ENCODE data around the gene DEPDC5. TPM values are rescaled to one million over a fixed set of nuclear protein-coding genes. Genes with fewer than 3 reads are reported as not detected.

Gene DEPDC5
- polyA plus RNA-seq, 4 donors, result 15.4 to 18.8 (median 16.1) TPM

DNA sequence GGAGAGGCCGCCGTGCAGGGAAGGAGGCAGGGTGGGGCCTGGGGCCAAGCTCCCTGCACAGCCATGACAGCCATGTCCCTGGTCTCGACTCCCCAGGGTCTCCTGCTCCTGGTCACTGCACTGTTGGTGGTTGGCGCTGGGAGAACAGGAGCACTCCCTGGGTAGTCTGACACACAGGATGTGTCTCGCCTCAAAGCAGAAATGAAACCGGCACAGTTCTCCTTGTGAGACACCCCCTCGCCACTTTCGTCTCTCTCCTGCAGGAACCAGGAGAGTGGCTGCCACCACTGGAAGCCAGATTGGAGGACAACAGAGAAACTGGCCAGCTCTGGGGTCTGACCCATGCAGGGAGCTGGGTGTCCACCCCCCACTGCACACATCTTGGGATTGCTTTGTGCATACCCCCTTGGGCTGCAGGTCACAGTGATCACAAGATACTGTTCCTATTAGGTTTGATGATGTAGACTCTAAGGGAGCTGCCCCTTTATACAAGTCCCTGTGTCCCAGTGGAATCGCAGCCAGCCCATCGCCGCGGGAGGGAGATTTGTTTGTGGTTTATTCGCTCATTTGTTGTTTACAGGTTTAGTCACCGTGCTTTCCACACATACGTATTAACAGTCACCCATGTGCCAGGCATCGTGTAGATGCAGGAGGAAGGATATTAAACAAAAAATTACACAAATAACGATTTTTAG is 163.6 kb downstream of the DEPDC5 start:
- DNase-seq (ENCODE audit: low read depth in 4 of 4, low spot score in 3 of 4), result no peak

- DNase-seq (ENCODE audit: low read depth in 4 of 4, low spot score in 3 of 4), result no peak
Observed at GRCh38 chr22:31919730-31920129, 165.9 kb downstream of the DEPDC5 start.

- DNase-seq (ENCODE audit: low read depth in 4 of 4, low spot score in 3 of 4), result no peak
Observed at GRCh38 chr22:31920306-31920705, 166.5 kb downstream of the DEPDC5 start.

DNA sequence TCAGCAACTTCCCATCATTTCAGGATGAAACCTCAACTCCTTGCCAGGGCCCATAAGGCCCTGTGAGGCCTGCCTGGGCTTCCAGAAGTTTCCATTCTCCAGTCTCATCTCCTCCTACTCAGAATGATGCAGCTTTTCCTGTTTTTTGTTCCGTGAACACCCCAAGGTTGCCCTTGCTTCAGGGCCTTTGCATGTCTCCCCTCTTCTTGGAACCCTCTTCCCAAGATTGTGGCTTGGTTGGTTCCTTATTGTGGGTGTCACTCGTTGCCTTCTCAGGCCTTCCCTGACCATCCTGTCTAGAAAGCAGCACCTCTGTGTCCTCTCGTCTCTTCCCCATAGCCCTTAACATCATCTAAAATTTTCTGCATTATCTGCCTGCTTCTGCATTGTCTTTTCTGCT is 167.3 kb downstream of the DEPDC5 start:
- DNase-seq (ENCODE audit: low read depth in 4 of 4, low spot score in 3 of 4), result no peak

GRCh38 chr22:31922534-31922933 is 168.7 kb downstream of the DEPDC5 start:
- no peak for DNase-seq (ENCODE audit: low read depth in 4 of 4, low spot score in 3 of 4)

DNA sequence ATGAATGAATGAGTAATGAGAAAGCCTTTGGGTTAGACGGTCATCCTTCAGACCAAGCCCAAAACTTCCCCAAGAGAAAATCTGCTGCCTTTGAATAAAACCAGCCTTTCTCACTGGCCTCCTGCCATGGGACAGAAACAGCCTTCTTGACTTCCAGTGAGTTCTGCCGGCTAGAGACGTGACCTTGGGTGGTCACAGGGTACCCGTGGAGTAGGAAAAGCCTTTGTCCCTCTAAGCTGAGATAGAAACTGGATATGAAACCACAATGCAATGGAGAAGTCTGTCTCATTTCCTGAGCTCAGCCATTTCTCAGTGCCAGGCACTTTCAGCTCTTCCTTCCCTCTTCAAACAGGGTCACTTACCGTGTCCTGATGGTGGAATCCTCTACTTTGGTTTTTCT is 169.3 kb downstream of the DEPDC5 start:
- no peak for DNase-seq (ENCODE audit: low read depth in 4 of 4, low spot score in 3 of 4)

GRCh38 chr22:31923747-31924146 is 169.9 kb downstream of the DEPDC5 start:
- DNase-seq (ENCODE audit: low read depth in 4 of 4, low spot score in 3 of 4), result no peak

DNA sequence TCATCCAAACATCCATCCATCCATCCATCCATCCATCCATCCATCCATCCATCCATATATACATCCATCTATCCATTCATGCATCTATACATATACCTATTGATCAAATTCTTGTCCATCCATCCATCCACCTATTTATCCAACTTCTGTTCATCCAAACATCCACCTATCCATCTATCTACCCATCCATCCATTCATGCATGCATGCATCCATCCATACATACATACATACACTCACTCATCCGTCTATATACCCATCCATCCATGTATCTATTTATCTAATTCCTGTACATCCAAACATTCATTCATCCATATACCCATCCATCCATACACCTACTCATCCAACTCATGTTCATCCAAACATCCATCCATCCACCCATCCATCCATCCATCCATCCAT is 171.2 kb downstream of the DEPDC5 start:
- DNase-seq (ENCODE audit: low read depth in 4 of 4, low spot score in 3 of 4), result no peak

DNA sequence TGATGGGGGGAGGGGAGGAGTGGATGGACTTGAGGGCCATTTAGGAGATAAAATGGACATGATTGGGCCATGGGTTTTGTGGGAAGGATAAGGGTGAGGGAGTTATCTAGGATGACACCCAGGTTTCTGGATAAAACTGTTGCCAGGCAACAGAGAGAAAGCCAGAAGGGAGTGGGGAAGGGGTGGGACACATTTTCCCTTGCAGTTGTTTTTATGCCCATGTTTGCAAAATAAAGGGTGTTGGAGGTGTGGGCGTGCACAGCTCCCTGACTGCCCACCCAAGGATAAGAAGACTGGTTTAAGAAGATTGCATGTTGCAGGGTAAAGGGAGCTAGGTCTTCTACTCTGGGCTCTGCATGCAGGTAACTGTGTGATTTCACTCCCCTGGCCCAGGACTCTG is 172.2 kb downstream of the DEPDC5 start:
- no peak for DNase-seq (ENCODE audit: low read depth in 4 of 4, low spot score in 3 of 4)

GRCh38 chr22:31926969-31927368 is 173.2 kb downstream of the DEPDC5 start:
- no peak for DNase-seq (ENCODE audit: low read depth in 4 of 4, low spot score in 3 of 4)

GRCh38 chr22:31927562-31927961 is 173.7 kb downstream of the DEPDC5 start:
- no peak for DNase-seq (ENCODE audit: low read depth in 4 of 4, low spot score in 3 of 4)

DNA sequence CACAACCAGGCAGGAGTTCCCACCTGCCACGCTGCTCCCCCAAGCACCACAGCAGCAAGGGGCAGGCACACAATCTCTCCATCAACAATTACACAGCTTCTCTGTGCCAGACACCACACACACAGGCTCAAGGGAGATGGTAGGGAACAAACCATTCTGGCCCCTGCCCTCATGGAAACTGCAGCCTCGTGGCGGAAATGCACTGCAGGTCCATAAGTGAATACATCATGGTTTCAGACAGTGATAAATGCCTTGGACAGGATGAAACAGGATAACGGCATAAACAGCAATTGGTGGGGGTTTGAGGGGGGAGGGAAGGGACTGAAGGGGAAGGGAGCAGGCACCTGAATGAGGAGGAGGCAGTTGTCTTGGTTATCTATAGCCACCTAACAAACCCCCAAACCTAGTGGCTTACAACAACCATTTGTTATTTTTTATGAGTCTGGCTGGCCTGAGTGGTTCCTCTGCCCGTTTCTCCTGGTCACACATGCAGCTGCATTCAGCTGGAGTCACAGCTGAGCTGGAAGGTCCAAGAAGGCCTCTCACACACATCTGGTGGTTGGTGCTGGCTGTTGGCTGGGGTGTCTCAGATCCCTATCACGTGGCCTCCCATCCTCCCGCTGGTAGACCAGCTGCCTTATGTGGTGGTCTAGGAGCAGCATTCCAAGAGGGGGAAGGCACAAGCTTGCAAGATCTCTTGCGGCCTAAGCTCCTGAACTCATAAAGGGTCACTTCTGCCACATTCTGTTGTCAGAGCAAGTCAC is 175.5 kb downstream of the DEPDC5 start:
- DNase-seq (ENCODE audit: low read depth in 4 of 4, low spot score in 3 of 4), result no peak

DNA sequence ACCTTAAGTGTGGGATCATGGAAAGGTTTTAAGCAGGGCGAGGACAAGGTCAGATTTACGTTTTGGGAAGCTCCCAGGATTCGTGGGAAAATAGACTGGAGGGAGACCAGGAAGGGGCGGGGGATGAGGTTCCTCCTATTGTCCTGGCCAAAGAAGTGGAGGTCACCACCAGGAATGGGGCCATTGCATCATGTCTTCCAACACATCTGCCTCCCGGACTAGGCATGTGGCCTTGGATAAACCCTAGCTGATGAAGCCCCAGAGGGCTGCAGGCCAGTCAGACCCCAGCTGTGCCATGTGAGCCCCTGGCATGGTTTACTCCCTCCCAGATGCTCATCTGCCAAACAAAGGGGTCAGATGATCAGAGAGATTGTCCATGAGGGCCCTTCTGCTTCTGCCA is 179.0 kb downstream of the DEPDC5 start:
- no peak for DNase-seq (ENCODE audit: low read depth in 4 of 4, low spot score in 3 of 4)

DNA sequence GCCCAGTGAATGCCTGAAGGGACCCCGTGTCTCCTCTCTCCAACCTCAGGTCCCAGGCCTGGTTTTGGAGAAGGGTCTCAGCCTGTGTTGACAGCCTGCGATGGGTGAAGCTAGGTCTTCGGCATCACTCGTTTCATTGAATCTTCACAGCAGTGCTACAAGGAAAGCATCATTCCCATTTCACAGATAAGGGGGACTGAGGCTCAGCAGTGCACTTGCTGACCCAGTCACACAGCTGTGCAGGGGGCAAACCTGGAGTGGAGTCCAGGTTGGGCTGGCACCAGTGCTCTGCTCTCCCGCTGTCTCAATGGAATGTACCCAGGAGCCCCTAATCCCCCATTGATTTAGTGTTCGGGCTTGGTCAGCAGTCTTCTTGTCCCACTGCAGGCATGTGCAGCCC is 179.6 kb downstream of the DEPDC5 start:
- no peak for DNase-seq (ENCODE audit: low read depth in 4 of 4, low spot score in 3 of 4)

DNA sequence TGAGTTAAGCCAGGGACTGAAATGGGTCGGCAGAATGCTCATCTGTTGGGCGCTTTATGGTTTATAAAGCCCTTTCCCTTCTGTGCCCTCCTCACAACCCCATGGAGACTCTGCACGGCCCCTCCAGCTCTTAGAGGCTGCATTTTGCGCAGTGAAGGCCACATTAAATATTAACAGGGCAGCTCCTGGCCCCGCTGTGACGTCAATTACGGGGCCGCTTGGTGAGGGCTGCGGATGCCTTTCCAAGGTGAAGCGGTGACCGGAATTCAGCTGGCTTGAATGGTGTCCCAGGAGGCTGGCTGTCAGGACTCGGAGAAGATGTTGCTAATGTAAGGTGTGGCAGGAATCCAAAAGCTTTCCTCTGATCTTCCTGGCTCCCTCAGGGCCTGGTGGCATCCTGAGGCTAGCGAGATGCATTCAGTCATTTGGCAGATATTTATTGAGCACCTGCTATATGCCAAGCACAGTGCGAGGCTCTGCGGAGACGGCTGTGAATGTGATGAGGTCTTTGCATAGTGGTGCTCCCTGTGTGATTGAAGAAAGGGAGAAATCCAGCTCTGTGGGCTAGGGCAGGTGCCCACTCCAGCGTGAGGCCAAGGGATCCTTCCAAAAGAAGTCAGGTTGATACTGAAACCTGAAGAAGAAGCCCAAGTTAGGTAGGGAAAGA is 180.1 kb downstream of the DEPDC5 start:
- no peak for DNase-seq (ENCODE audit: low read depth in 4 of 4, low spot score in 3 of 4)

- DNase-seq (ENCODE audit: low read depth in 4 of 4, low spot score in 3 of 4), result no peak
Observed at GRCh38 chr22:31935961-31936635, 182.3 kb downstream of the DEPDC5 start.

- no peak for DNase-seq (ENCODE audit: low read depth in 4 of 4, low spot score in 3 of 4)
Observed at GRCh38 chr22:31937341-31937740, 183.5 kb downstream of the DEPDC5 start.

DNA sequence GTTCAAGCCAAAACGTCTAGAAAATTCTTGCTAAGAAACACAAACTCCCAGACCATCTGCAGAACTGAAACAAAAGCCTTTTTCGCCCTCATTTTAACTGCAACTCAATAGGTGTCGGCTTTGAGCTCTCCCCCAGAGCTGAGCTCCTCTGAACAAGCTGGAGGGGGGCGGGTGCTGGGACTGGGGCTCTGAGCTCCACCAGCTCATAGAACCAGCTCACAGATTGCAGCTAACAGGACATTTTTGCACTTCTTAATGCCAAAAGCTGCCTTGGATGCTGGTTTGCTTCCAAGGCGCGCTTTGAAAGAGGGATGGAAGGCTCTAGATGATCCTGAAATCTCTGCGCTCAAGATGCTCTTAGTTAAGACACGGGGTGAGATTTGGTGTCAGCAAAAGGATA is 184.5 kb downstream of the DEPDC5 start:
- DNase-seq (ENCODE audit: low read depth in 4 of 4, low spot score in 3 of 4), result no peak

DNA sequence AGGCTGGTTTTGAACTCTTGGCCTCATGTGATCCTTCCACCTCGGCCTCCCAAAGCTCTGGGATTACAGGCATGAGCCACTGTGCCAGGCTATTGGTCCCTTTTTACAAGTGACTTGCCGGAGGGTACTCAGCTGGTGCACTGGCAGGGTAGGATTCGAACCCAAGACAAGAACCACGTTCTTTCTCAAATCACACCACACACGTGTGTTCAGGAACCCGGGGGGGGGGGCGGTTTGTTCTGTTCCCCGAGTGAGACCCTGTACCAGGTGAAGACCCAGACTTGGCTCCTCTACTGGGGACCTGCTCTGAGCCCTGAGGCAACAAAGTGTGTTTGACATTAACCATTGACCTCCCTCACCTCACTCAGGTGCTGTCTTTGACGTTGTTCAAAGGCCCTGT is 186.7 kb downstream of the DEPDC5 start:
- no peak for DNase-seq (ENCODE audit: low read depth in 4 of 4, low spot score in 3 of 4)

- no peak for DNase-seq (ENCODE audit: low read depth in 4 of 4, low spot score in 3 of 4)
Observed at GRCh38 chr22:31942091-31942490, 188.3 kb downstream of the DEPDC5 start.

Data from right renal pelvis (tissue), 4 donors.